Endothelial cell of umbilical vein (primary cell): ENCODE results near the gene ADI1. TPM values are rescaled to one million over a fixed set of nuclear protein-coding genes. Genes with fewer than 3 reads are reported as not detected.

ENCODE experiments used
- BruUV-seq: library from RNA; stranded (reverse); fragments of 400-500 nt; replicated peaks from 2 replicates; lab custom pipeline; 2021; lab: Mats Ljungman, UMichigan
- CTCF ChIA-PET: fragments of 300-600, 350-600 bp; sonication (Branson Sonifier 250); formaldehyde crosslinking; loops from one replicate; lab custom pipeline; 2021; ENCODE audit warnings: antibody characterized with exemption, inconsistent platforms; lab: Charles Lee
- POLR2A ChIA-PET: fragments of 300-600, 350-600 bp; sonication (Branson Sonifier 250); formaldehyde crosslinking; loops from one replicate; lab custom pipeline; 2021; ENCODE audit warnings: antibody characterized with exemption, inconsistent platforms; lab: Charles Lee
- DNase-seq: peaks from one replicate; pipeline ENCODE4 v3.0.0-alpha.2; 2011; ENCODE audit warnings: low read depth, low spot score
- FAIRE-seq: peaks from 2 replicates; lab custom pipeline; 2011; peaks lifted over from hg19 to GRCh38; lab: Jason Lieb, UNC
- H2AFZ ChIP-seq: 2 replicates; pipeline ENCODE4 v1.6.0; 2012; ENCODE audit warnings: low read depth, low read length, control low read depth, inconsistent platforms
- H3K27ac ChIP-seq: 2 replicates; pipeline ENCODE4 v1.5.1; 2011; ENCODE audit warnings: low read depth, mild to moderate bottlenecking, control low read depth, low read length, moderate library complexity; ENCODE audit not compliant: insufficient read depth
- H3K27me3 ChIP-seq, 2 experiments: 2 replicates each; pipeline versions ENCODE4 v1.6.0 to v1.6.1; 2011; ENCODE audit warnings: low read length in 2 of 2, mixed read lengths in 1 of 2; ENCODE audit not compliant: control insufficient read depth in 2 of 2, insufficient read depth in 2 of 2
- H3K36me3 ChIP-seq, 2 experiments: 2 replicates in 1 of 2; 3 replicates in 1 of 2; pipeline ENCODE4 v1.5.1; 2011; ENCODE audit warnings: low read length in 2 of 2, mild to moderate bottlenecking in 1 of 2, moderate library complexity in 1 of 2; ENCODE audit not compliant: control insufficient read depth in 2 of 2, insufficient read depth in 2 of 2; ENCODE audit errors: extremely low read depth in 1 of 2
- H3K4me1 ChIP-seq: 3 replicates; pipeline ENCODE4 v1.5.1; 2011; ENCODE audit warnings: mild to moderate bottlenecking, low read length; ENCODE audit not compliant: control insufficient read depth, insufficient read depth; ENCODE audit errors: extremely low read depth
- H3K4me2 ChIP-seq: 2 replicates; pipeline ENCODE4 v1.6.1; 2011; ENCODE audit warnings: low read length, control low read depth, mixed read lengths; ENCODE audit not compliant: insufficient read depth
- H3K4me3 ChIP-seq, 3 experiments: fragments of 200-600 bp in 1 of 3; sonication (generic), shearing (Covaris generic) in 1 of 3; replicated peaks in 1 of 3; 2 replicates each; pipeline ENCODE4 v1.5.1; 2011 to 2016; ENCODE audit warnings: control low read depth in 3 of 3, low read length in 3 of 3, mild to moderate bottlenecking in 2 of 3, inconsistent platforms in 1 of 3, low read depth in 1 of 3, moderate library complexity in 1 of 3; ENCODE audit not compliant: insufficient read depth in 1 of 3
- H3K79me2 ChIP-seq: 2 replicates; pipeline ENCODE4 v1.6.0; 2012; ENCODE audit warnings: low read length, inconsistent platforms; ENCODE audit not compliant: control insufficient read depth, insufficient read depth
- H3K9ac ChIP-seq: replicated peaks from 2 replicates; pipeline ENCODE3; 2011; ENCODE audit warnings: low read length, control low read depth; ENCODE audit not compliant: insufficient read depth; ENCODE audit errors: extremely low read depth
- H3K9me1 ChIP-seq: replicated peaks from 3 replicates; pipeline ENCODE4 v1.6.0; 2011; ENCODE audit warnings: mild to moderate bottlenecking, low read length; ENCODE audit not compliant: control insufficient read depth, insufficient read depth; ENCODE audit errors: extremely low read depth
- H3K9me3 ChIP-seq: replicated peaks from 2 replicates; pipeline ENCODE4 v1.5.1; 2012; ENCODE audit warnings: low read length, inconsistent platforms; ENCODE audit not compliant: control insufficient read depth, insufficient read depth
- H4K20me1 ChIP-seq: replicated peaks from 2 replicates; pipeline ENCODE3; 2011; ENCODE audit warnings: mild to moderate bottlenecking, low read length; ENCODE audit not compliant: control insufficient read depth, insufficient read depth; ENCODE audit errors: extremely low read depth
- EZH2 ChIP-seq: IDR thresholded peaks from 2 replicates; pipeline ENCODE4 v1.6.1; 2012; ENCODE audit warnings: borderline replicate concordance, low read depth, mild to moderate bottlenecking, moderate library complexity, low read length, inconsistent platforms; ENCODE audit not compliant: severe bottlenecking
- FOS ChIP-seq: IDR thresholded peaks from 2 replicates; pipeline ENCODE4 v1.6.1; 2011; ENCODE audit warnings: mild to moderate bottlenecking, low read length, moderate library complexity, borderline replicate concordance; ENCODE audit not compliant: insufficient read depth
- GATA2 ChIP-seq: IDR thresholded peaks from 2 replicates; pipeline ENCODE4 v1.7.0; 2011; ENCODE audit warnings: low read depth, mild to moderate bottlenecking, moderate library complexity, mixed read lengths, low read length; ENCODE audit not compliant: insufficient read length, insufficient read depth
- JUN ChIP-seq: IDR thresholded peaks from 2 replicates; pipeline ENCODE4 v1.6.1; 2011; ENCODE audit warnings: borderline replicate concordance, low read depth; ENCODE audit not compliant: insufficient read length, insufficient read depth
- MYC ChIP-seq: IDR thresholded peaks from one replicate; pipeline ENCODE4 v1.6.1; 2011; ENCODE audit warnings: mild to moderate bottlenecking, low read depth, low read length
- POLR2A ChIP-seq: IDR thresholded peaks from 2 replicates; pipeline ENCODE4 v1.6.1; 2012; ENCODE audit warnings: low read depth, mild to moderate bottlenecking, control low read depth, low read length
- POLR2AphosphoS5 ChIP-seq: IDR thresholded peaks from 2 replicates; pipeline ENCODE4 v1.6.1; 2012; ENCODE audit warnings: low read depth, mild to moderate bottlenecking, control low read depth, low read length, moderate library complexity; ENCODE audit not compliant: insufficient read depth
- dilution Hi-C: fragments of 300-500 bp; cut with MboI; formaldehyde crosslinking; loops from one replicate; pipeline ENCODE4 v1.15.0; 2019; ENCODE audit warnings: low sequenced_read_pairs; ENCODE audit not compliant: extremely low pct_ligation_motif_present
- intact Hi-C: fragments of 100-400 bp; cut with micrococcal nuclease; formaldehyde crosslinking; loops from one replicate; pipeline ENCODE4 v1.10.0; 2022
- polyA plus RNA-seq, 4 experiments: library from polyadenylated mRNA; depleted of rRNA in 3 of 4; stranded (reverse) in 3 of 4; unstranded in 1 of 4; fragments of >200 nt; gene quantifications; 2 replicates each; pipeline versions ENCODE4 v1.2.1 to v1.2.3, GENCODE V29; 2011 to 2012; ENCODE audit warnings: missing spikeins in 1 of 4
- total RNA-seq: library from RNA; stranded (reverse); gene quantifications from 2 replicates; pipeline ENCODE4 v1.2.3, GENCODE V29; 2021
- TF ChIP-seq, protein P1 (sequence below): IDR thresholded peaks from 2 replicates; pipeline ENCODE4 v1.6.1; 2011; ENCODE audit not compliant: insufficient read depth, insufficient read length
- TF ChIP-seq, protein P2 (sequence below), 2 donors: IDR thresholded peaks; 1 replicate in 1 of 2; 2 replicates in 1 of 2; pipeline ENCODE4 v1.5.1; 2011; ENCODE audit warnings: low read length in 2 of 2, mild to moderate bottlenecking in 2 of 2, moderate library complexity in 2 of 2, control low read depth in 1 of 2, inconsistent platforms in 1 of 2, low read depth in 1 of 2; ENCODE audit not compliant: insufficient read depth in 1 of 2; ENCODE audit errors: extremely low read depth in 1 of 2

Gene ADI1
- total and polyA plus RNA-seq, 2 donors (not counting 3 experiments of a cell fraction or from before 2014, with no cell fraction given) = 38.6 to 49.7 TPM

DNA sequence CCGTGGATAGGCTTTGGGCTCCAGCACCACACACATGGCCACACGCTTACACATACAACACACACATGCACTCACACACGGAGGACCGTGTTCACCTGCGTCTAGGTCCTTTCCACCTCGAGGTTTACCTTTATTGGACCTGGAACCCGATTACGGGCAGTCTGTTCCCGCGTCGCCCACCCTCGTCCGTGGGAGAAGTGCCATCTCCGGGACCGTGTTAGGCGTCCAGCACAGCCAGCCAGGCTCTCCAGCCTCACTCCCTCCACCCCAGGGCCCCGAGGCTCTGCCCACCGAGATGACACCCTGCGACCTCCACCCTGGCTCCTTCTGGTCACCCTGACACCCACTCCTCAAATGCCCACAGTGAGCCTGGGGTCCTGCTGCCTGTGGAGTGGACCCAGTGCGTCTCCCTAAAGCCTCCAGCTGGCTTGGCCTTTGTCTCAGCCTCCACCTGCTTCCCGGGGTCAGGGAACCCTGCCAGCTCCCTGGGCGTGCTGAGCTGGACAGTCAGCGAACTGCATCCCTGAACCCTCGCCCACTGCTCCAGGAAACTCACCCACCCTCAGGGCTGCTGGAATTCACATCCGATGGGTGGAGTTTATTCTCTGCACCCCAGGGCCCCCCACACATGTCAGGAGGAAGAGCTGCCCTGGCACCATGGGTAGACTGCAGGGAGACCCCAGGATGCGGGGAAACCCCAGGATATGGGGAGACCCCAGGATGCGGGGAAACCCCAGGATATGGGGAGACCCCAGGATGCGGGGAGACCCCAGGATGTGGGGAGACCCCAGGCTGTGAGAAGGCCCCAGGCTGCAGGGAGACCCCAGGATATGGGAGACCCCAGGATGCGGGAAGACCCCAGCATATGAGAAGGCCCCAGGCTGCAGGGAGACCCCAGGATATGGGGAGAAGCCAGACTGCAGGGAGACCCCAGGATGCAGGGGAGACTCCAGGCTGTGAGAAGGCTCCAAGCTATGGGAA lies 33.0 kb downstream of the ADI1 start:
- no peak overlapping the region for H2AFZ ChIP-seq
- no peaks in the 10 kb centered on the region for H3K9me1 ChIP-seq
- ChIA-PET POLR2A (no interaction called here), CTCF (no interaction called here)
- BruUV-seq = no TSS peak
- no peaks in the 10 kb centered on the region for H4K20me1 ChIP-seq
- H3K4me1 ChIP-seq = no peaks in the 10 kb centered on the region
- TF ChIP-seq MYC = no peak
- TF ChIP-seq, protein P1, sequence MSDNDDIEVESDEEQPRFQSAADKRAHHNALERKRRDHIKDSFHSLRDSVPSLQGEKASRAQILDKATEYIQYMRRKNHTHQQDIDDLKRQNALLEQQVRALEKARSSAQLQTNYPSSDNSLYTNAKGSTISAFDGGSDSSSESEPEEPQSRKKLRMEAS = no peak
- no peak for TF ChIP-seq FOS
- TF ChIP-seq EZH2 = no peak
- TF ChIP-seq POLR2AphosphoS5 = no peak
- no peak for TF ChIP-seq JUN
- TF ChIP-seq GATA2 = no peak
- TF ChIP-seq POLR2A = no peak
- TF ChIP-seq, protein P2, sequence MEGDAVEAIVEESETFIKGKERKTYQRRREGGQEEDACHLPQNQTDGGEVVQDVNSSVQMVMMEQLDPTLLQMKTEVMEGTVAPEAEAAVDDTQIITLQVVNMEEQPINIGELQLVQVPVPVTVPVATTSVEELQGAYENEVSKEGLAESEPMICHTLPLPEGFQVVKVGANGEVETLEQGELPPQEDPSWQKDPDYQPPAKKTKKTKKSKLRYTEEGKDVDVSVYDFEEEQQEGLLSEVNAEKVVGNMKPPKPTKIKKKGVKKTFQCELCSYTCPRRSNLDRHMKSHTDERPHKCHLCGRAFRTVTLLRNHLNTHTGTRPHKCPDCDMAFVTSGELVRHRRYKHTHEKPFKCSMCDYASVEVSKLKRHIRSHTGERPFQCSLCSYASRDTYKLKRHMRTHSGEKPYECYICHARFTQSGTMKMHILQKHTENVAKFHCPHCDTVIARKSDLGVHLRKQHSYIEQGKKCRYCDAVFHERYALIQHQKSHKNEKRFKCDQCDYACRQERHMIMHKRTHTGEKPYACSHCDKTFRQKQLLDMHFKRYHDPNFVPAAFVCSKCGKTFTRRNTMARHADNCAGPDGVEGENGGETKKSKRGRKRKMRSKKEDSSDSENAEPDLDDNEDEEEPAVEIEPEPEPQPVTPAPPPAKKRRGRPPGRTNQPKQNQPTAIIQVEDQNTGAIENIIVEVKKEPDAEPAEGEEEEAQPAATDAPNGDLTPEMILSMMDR (IDR thresholded peaks at IDR 0.05; ENCODE audit: extremely low read depth in 1 of 2, insufficient read depth in 1 of 2, low read depth in 1 of 2, low read length in 2 of 2) = no peak
- no peak for DNase-seq
- H3K36me3 ChIP-seq = no peaks in the 10 kb centered on the region
- no peaks in the 10 kb centered on the region for H3K79me2 ChIP-seq
- no peak overlapping the region for H3K4me3 ChIP-seq
- no peak overlapping the region for H3K4me2 ChIP-seq
- no peaks in the 10 kb centered on the region for H3K9me3 ChIP-seq
- intact Hi-C loops = no loop called here
- no peak for FAIRE-seq
- no peaks in the 10 kb centered on the region for H3K27me3 ChIP-seq
- H3K27ac ChIP-seq = no peak overlapping the region
- no peak overlapping the region for H3K9ac ChIP-seq
- dilution Hi-C loops = no loop called here
